RWPE2 (cell line): ENCODE data around the gene NRAP.

ENCODE experiments used
- ATAC-seq: fragments of 200-7000 bp; cut with Tn5 transposase; 3 replicates; pipeline ENCODE4 v1.9.1; 2021; ENCODE audit warnings: low read depth
- DNase-seq: peaks from one replicate; pipeline ENCODE4 v3.0.0-alpha.2; 2020; ENCODE audit warnings: low spot score
- H3K27ac ChIP-seq: fragments of 450-650 bp; 2 replicates; pipeline ENCODE4 v1.5.1; 2017; ENCODE audit warnings: mild to moderate bottlenecking; ENCODE audit not compliant: poor library complexity, severe bottlenecking
- H3K27me3 ChIP-seq: fragments of 250-450 bp; sonication (Bioruptor Pico); 2 replicates; pipeline ENCODE4 v1.5.1; 2021; ENCODE audit warnings: mild to moderate bottlenecking, moderate library complexity; ENCODE audit not compliant: insufficient read depth, poor library complexity, severe bottlenecking
- H3K36me3 ChIP-seq: fragments of 250-450 bp; sonication (Bioruptor Pico); 2 replicates; pipeline ENCODE4 v1.5.1; 2020; ENCODE audit warnings: low read depth, mild to moderate bottlenecking, moderate library complexity
- H3K4me1 ChIP-seq: fragments of 250-450 bp; sonication (Bioruptor Pico); 2 replicates; pipeline ENCODE4 v1.5.1; 2021; ENCODE audit warnings: mild to moderate bottlenecking, moderate library complexity; ENCODE audit not compliant: insufficient read depth, poor library complexity, severe bottlenecking
- H3K4me3 ChIP-seq: fragments of 250-450 bp; sonication (Bioruptor Pico); 2 replicates; pipeline ENCODE4 v1.5.1; 2021; ENCODE audit warnings: mild to moderate bottlenecking, moderate library complexity; ENCODE audit not compliant: severe bottlenecking
- H3K9me3 ChIP-seq: fragments of 250-450 bp; sonication (Bioruptor Pico); 2 replicates; pipeline ENCODE4 v1.5.1; 2021; ENCODE audit warnings: mild to moderate bottlenecking, moderate library complexity; ENCODE audit not compliant: severe bottlenecking
- TF ChIP-seq, protein P1 (sequence below): fragments of 450-650 bp; IDR thresholded peaks from one replicate; pipeline ENCODE4 v1.5.1; 2017; ENCODE audit warnings: mild to moderate bottlenecking, moderate library complexity; ENCODE audit not compliant: poor library complexity, severe bottlenecking

NRAP gene

DNA sequence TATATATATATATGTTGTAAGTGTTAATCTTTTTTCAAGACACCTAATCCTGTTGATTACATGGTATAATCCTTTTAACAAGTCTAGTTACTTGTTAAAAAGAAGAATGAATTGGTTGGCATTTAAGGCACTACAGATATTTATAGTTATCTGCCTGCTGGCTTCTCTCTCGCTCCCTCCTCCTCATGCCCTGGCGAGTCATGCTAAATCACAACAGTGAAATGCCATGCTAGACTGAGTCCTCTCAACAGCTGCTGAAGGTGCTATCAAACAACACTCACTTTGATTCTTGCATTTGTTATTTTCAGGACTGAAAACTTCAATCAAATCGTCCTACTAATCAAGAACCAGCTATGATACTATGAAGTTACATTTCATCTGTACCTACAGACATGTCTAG, 15.4 kb downstream of the NRAP start:
- no peak overlapping the region for H3K27ac ChIP-seq
- no peaks in the 10 kb centered on the region for H3K36me3 ChIP-seq
- no peaks in the 10 kb centered on the region for H3K4me1 ChIP-seq
- DNase-seq: no peak
- TF ChIP-seq, protein P1, sequence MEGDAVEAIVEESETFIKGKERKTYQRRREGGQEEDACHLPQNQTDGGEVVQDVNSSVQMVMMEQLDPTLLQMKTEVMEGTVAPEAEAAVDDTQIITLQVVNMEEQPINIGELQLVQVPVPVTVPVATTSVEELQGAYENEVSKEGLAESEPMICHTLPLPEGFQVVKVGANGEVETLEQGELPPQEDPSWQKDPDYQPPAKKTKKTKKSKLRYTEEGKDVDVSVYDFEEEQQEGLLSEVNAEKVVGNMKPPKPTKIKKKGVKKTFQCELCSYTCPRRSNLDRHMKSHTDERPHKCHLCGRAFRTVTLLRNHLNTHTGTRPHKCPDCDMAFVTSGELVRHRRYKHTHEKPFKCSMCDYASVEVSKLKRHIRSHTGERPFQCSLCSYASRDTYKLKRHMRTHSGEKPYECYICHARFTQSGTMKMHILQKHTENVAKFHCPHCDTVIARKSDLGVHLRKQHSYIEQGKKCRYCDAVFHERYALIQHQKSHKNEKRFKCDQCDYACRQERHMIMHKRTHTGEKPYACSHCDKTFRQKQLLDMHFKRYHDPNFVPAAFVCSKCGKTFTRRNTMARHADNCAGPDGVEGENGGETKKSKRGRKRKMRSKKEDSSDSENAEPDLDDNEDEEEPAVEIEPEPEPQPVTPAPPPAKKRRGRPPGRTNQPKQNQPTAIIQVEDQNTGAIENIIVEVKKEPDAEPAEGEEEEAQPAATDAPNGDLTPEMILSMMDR: no peak
- ATAC-seq: no peak
- no peaks in the 10 kb centered on the region for H3K27me3 ChIP-seq
- H3K4me3 ChIP-seq: no peak overlapping the region
- no peaks in the 10 kb centered on the region for H3K9me3 ChIP-seq

DNA sequence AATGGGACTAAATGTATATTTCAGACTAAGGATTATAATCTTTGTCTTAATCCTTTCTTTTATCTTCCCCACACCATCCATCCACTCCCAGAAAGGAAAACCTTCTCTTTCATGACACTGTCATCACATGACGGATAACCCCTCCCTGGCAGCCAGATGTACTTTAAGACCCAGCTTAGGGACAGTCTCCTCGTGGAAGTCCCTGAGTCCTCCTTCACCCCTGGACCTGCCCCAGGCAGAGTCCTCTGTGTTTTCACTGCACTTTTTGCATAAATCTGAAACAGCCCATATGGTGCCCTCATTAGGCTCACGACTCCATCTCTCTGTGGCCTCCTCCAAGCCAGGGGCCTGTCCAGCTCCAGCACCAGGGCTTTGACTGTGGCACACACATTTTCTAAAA, 16.0 kb downstream of the NRAP start:
- TF ChIP-seq, protein P1: no peak
- ATAC-seq (no peak), DNase-seq (no peak)
- Histone ChIP-seq H3K36me3 (no peaks in the 10 kb centered on the region), H3K4me1 (peaks cover 5% of the 10 kb centered on the region), H3K9me3 (no peaks in the 10 kb centered on the region), H3K27ac (no peak overlapping the region), H3K27me3 (no peaks in the 10 kb centered on the region), H3K4me3 (no peak overlapping the region)

DNA sequence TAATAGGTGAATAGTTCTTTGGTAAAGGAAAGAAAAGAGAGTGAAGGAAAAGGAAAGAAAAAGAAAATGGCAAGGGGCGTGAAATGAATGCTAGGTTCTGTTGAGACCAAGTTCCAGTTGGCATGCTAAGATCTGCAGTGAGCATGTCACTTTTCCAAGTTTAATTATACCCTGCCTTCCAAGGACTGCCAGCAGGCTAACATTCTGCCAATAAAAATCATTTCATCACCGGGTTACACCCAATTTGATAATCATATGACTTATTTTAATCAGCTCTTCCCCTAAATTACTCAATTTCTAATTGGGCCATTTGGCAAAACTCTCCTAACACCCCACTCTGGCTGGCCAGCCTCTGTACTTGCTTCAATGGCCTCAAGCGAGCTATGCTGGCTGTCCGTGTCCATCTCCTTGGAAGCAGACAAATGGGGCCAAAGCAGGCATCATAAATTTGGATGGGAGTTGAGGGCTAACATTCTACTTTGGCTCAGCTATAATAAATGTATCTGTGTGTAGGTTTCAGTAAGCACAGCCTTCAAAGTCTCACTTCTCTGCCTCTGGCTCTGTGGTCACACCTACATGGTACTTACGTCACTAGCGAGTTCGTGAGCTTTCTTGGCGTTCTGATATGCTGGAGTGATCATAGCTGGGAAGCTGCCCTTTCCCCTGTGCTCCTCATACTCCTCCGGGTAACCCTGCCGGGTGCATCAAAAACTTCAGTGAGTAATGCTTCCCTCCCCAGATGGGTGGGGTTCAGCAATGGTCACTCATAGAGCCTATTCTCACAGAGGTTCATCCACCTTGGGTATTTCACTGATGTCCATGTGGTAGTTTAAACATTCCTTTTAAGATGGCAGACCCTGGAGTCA, 17.3 kb downstream of the NRAP start:
- Histone ChIP-seq H3K9me3 (no peaks in the 10 kb centered on the region), H3K27ac (no peak overlapping the region), H3K4me3 (no peak overlapping the region), H3K4me1 (peaks cover 5% of the 10 kb centered on the region), H3K36me3 (no peaks in the 10 kb centered on the region), H3K27me3 (peaks cover 3% of the 10 kb centered on the region)
- DNase-seq (no peak), ATAC-seq (no peak)
- TF ChIP-seq, protein P1: no peak

DNA sequence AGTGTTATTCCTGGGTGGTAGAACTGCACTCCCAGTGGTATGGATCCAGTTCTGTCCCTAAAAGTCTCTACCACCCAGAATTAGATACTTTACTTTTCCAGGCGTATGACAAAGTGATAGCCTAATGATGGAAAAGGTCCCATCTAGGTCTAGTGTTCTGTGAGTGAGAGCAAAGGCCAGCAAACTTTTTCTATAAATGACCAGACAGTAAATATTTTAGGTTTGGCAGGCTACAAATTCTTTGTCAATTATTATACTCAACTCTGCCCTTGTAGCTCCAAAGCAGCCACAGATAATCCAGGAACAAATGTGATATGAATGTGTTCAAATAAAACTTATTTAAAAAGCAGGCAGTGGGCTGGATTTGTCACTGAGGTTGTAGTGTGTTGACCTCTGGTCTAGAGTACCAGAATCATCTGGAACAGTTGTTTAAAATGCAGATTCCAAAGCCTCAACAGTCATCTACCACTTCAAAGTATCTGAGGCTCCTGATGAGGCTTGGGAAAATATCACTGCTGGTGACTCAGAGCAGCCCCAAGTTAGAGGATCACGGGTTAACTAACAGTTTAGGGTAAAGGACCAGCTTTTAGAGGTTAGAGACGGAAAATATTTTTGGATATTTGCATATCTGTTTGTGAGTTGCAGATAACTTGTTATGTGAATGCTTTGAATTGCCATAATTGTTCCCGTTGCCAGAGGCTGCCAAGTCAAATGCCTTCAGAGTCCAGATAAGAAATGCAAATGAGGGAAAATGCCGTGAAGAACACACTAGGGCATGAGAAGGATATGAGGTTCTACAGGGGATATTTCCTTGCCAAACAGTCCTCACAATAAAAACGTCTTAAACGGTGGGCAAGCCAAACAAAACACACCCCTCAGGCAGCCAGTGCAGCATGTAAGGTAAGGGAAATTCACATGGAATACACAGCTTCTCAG, 19.4 kb downstream of the NRAP start:
- Histone ChIP-seq H3K27me3 (peaks cover 20% of the 10 kb centered on the region), H3K36me3 (no peaks in the 10 kb centered on the region), H3K9me3 (no peaks in the 10 kb centered on the region), H3K27ac (no peak overlapping the region), H3K4me1 (peaks cover 5% of the 10 kb centered on the region), H3K4me3 (no peak overlapping the region)
- no peak for DNase-seq
- ATAC-seq: peak; percentile 40; the same call in 1 of the 3 replicates
- TF ChIP-seq, protein P1: no peak
